Neural progenitor cell (in vitro differentiated cells): ENCODE measurements around the gene CTNNAL1. TPM values are rescaled to one million over a fixed set of nuclear protein-coding genes. Genes with fewer than 3 reads are reported as not detected.
"Not testable (repeated sequence)": the region's sequence is repeated elsewhere in the genome, so short reads cannot be mapped to it uniquely, and the experiment has no call there.

Experiments used
- DNase-seq: peaks from one replicate; pipeline ENCODE4 v3.0.0-alpha.2; 2016; ENCODE audit warnings: low spot score
- H2AFZ ChIP-seq: fragments of 200-600 bp; sonication (generic); replicated peaks from 2 replicates; pipeline ENCODE4 v1.6.1; 2016; ENCODE audit warnings: antibody characterized with exemption
- H3F3A ChIP-seq: fragments of 200-600 bp; sonication (generic); 2 replicates; pipeline ENCODE4 v1.6.1; 2016; ENCODE audit warnings: antibody characterized with exemption, low read depth
- H3K27ac ChIP-seq: fragments of 200-600 bp; sonication (generic); 2 replicates; pipeline ENCODE4 v1.5.1; 2016; ENCODE audit warnings: mild to moderate bottlenecking
- H3K27me3 ChIP-seq: fragments of 200-600 bp; sonication (generic); 2 replicates; pipeline ENCODE4 v1.6.1; 2016; ENCODE audit warnings: mild to moderate bottlenecking, moderate library complexity
- H3K36me3 ChIP-seq: fragments of 200-600 bp; sonication (generic); 2 replicates; pipeline ENCODE4 v1.5.1; 2016
- H3K4me1 ChIP-seq: fragments of 200-600 bp; sonication (generic); 2 replicates; pipeline ENCODE4 v1.6.1; 2016; ENCODE audit warnings: mixed run types
- H3K4me2 ChIP-seq: fragments of 200-600 bp; sonication (generic); 2 replicates; pipeline ENCODE4 v1.6.1; 2016
- H3K4me3 ChIP-seq: fragments of 200-600 bp; sonication (generic); 2 replicates; pipeline ENCODE4 v1.5.1; 2016
- H3K79me2 ChIP-seq: fragments of 200-600 bp; sonication (generic); 2 replicates; pipeline ENCODE4 v1.6.1; 2016; ENCODE audit warnings: low read depth
- H3K9ac ChIP-seq: fragments of 200-600 bp; sonication (generic); 2 replicates; pipeline ENCODE4 v1.6.1; 2016
- H3K9me3 ChIP-seq: fragments of 200-600 bp; sonication (generic); 2 replicates; pipeline ENCODE4 v1.5.1; 2016; ENCODE audit warnings: low read depth
- H4K20me1 ChIP-seq: fragments of 200-600 bp; sonication (generic); 2 replicates; pipeline ENCODE4 v1.6.1; 2016; ENCODE audit warnings: low read depth
- H3K27ac Mint-ChIP-seq: 3 replicates; pipeline ENCODE4 v1.8.0; 2021; ENCODE audit warnings: mixed read lengths
- H3K27me3 Mint-ChIP-seq: 2 replicates; pipeline ENCODE4 v1.8.0; 2022; ENCODE audit warnings: low read depth, mild to moderate bottlenecking, inconsistent platforms, moderate library complexity, mixed read lengths; ENCODE audit not compliant: insufficient read depth
- H3K36me3 Mint-ChIP-seq: 3 replicates; pipeline ENCODE4 v1.8.0; 2021; ENCODE audit warnings: mixed read lengths
- H3K4me1 Mint-ChIP-seq: 3 replicates; pipeline ENCODE4 v1.8.0; 2021; ENCODE audit warnings: mixed read lengths
- H3K4me3 Mint-ChIP-seq: 3 replicates; pipeline ENCODE4 v1.8.0; 2021; ENCODE audit warnings: mild to moderate bottlenecking, moderate library complexity, mixed read lengths
- H3K9me3 Mint-ChIP-seq: 3 replicates; pipeline ENCODE4 v1.8.0; 2020; ENCODE audit warnings: mixed read lengths
- EZH2 ChIP-seq: fragments of 200-600 bp; sonication (generic); IDR thresholded peaks from 2 replicates; pipeline ENCODE4 v1.6.1; 2017; ENCODE audit warnings: antibody characterized with exemption, mild to moderate bottlenecking, moderate library complexity
- EZH2phosphoT487 ChIP-seq: fragments of 200-600 bp; sonication (generic); IDR thresholded peaks from 2 replicates; pipeline ENCODE4 v1.6.1; 2017; ENCODE audit warnings: antibody characterized with exemption
- total RNA-seq: library from RNA; depleted of rRNA; stranded (reverse); fragments of >200 nt; gene quantifications from 2 replicates; pipeline ENCODE4 v1.2.3, GENCODE V29; 2015; ENCODE audit warnings: low replicate concordance
- TF ChIP-seq, protein P1 (sequence below): fragments of 200-600 bp; sonication (generic); IDR thresholded peaks from 2 replicates; pipeline ENCODE4 v1.5.1; 2017; ENCODE audit warnings: antibody characterized with exemption, mild to moderate bottlenecking

Gene CTNNAL1
- total RNA-seq, 1 donor from 2014 or later, result 156 TPM

DNA sequence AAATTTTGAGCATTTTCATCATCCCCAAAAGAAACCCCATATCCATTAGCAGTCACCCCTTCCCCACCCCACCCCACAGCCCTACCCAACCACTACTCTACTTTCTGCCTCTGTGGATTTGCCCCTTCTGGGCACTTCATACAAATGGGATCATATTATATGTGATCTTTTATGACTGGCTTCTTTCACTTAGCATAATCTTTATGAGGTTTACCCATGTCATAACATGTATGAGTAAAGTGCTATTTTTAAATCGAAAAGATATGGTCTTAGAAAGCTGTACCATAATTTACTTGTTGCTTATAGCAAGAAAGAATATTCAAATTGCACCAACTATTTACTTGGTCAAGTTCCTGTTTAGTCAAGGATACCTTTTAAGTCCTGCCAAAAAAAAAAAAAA, 92.1 kb downstream of the CTNNAL1 start:
- no peaks in the 10 kb centered on the region for H3K9me3 Mint-ChIP-seq
- no peaks in the 10 kb centered on the region for H3K36me3 ChIP-seq

DNA sequence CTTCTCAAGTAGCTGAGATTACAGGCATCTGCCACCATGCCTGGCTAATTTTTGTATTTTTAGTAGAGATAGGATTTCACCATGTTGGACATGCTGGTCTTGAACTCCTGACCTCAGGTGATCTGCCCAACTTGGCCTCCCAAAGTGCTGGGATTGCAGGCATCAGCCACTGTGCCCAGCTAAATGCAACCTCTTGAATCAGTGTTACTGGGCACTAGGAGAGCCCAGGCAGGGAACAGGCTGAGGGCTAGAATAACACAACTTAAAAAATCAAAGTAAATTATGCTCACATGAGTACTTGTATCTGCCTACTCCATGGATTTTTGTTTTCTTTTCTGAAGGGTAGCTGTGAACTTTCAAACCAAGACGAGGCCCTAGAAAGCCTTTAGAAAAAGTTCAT, 92.9 kb downstream of the CTNNAL1 start:
- H3K36me3 Mint-ChIP-seq, result peaks cover 15% of the 10 kb centered on the region
- H3K27me3 Mint-ChIP-seq, H3K4me1 ChIP-seq, H3K9me3 Mint-ChIP-seq, H4K20me1 ChIP-seq, H3K27ac ChIP-seq, H3K4me2 ChIP-seq, H3K9ac ChIP-seq, H3K36me3 ChIP-seq, H3K27me3 ChIP-seq, H3K9me3 ChIP-seq, H3K79me2 ChIP-seq, H3K27ac Mint-ChIP-seq, DNase-seq, H3K4me3 Mint-ChIP-seq, H3F3A ChIP-seq, H2AFZ ChIP-seq, H3K4me3 ChIP-seq, H3K4me1 Mint-ChIP-seq: not testable (repeated sequence)

More for the DNA sequence above, 92.1 kb downstream of the CTNNAL1 start:
- DNase-seq, result no peak
- Histone ChIP-seq H3F3A (no peaks in the 10 kb centered on the region), H4K20me1 (no peaks in the 10 kb centered on the region), H3K4me2 (no peak overlapping the region), H2AFZ (no peak overlapping the region), H3K4me1 (no peaks in the 10 kb centered on the region), H3K27me3 (no peaks in the 10 kb centered on the region), H3K9ac (no peak overlapping the region), H3K9me3 (no peaks in the 10 kb centered on the region), H3K79me2 (no peaks in the 10 kb centered on the region), H3K27ac (no peak overlapping the region), H3K4me3 (no peak overlapping the region)
- no peaks in the 10 kb centered on the region for H3K27me3 Mint-ChIP-seq
- no peak for TF ChIP-seq EZH2
- TF ChIP-seq, protein P1, sequence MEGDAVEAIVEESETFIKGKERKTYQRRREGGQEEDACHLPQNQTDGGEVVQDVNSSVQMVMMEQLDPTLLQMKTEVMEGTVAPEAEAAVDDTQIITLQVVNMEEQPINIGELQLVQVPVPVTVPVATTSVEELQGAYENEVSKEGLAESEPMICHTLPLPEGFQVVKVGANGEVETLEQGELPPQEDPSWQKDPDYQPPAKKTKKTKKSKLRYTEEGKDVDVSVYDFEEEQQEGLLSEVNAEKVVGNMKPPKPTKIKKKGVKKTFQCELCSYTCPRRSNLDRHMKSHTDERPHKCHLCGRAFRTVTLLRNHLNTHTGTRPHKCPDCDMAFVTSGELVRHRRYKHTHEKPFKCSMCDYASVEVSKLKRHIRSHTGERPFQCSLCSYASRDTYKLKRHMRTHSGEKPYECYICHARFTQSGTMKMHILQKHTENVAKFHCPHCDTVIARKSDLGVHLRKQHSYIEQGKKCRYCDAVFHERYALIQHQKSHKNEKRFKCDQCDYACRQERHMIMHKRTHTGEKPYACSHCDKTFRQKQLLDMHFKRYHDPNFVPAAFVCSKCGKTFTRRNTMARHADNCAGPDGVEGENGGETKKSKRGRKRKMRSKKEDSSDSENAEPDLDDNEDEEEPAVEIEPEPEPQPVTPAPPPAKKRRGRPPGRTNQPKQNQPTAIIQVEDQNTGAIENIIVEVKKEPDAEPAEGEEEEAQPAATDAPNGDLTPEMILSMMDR, result no peak
- TF ChIP-seq EZH2phosphoT487, result no peak
- no peaks in the 10 kb centered on the region for H3K4me1 Mint-ChIP-seq
- H3K27ac Mint-ChIP-seq, result no peak overlapping the region
- H3K36me3 Mint-ChIP-seq, result peaks cover 12% of the 10 kb centered on the region
- H3K4me3 Mint-ChIP-seq, result no peak overlapping the region

DNA sequence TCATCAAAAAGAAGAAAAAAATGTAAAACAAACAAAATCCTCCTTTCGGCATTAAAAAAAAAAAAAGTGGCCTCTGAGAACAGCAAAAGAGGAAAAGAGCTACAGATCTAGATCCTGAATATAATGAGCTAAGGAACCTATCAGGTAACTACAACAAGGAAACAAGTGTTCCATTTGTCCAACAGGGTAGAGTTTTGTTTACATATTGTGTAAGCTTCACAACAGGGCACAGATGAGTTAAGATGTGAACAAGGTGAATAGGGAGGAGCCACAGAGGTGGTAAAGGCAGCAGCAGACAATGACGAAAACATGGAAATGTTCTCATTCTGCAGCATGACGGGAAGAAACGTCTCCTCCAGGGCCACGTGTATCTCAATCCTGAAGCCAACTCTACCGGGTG, 93.8 kb downstream of the CTNNAL1 start:
- Histone ChIP-seq H3K36me3 (peaks cover 6% of the 10 kb centered on the region), H3F3A (no peaks in the 10 kb centered on the region), H3K9me3 (no peaks in the 10 kb centered on the region), H4K20me1 (no peaks in the 10 kb centered on the region), H2AFZ (no peak overlapping the region), H3K9ac (no peak overlapping the region), H3K79me2 (no peaks in the 10 kb centered on the region), H3K4me3 (no peak overlapping the region), H3K4me2 (no peak overlapping the region), H3K27me3 (no peaks in the 10 kb centered on the region), H3K4me1 (no peaks in the 10 kb centered on the region), H3K27ac (no peak overlapping the region)
- Mint-ChIP-seq H3K27ac (no peak overlapping the region), H3K36me3 (peaks cover 16% of the 10 kb centered on the region), H3K27me3 (no peaks in the 10 kb centered on the region), H3K4me1 (no peaks in the 10 kb centered on the region), H3K9me3 (no peaks in the 10 kb centered on the region), H3K4me3 (no peak overlapping the region)
- TF ChIP-seq, protein P1, result no peak
- TF ChIP-seq EZH2phosphoT487 (no peak), EZH2 (no peak)
- no peak for DNase-seq

DNA sequence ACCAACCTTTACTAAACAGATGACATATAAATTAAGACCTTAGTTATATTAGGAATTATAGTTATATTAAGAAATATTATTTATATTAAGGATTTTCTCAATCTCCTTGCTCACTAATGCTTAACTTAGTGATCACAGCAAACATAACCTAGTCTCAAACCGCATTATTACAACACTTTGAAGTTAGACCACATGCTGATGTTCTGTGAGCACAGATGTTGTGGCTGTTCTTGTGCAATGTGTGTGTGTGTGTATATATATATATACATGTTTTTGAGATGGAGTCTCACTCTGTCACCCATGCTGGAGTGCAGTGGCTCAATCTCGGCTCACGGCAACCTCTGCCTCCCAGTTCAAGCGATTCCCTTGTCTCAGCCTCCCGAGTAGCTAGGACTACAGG, 99.9 kb downstream of the CTNNAL1 start:
- H3K4me1 Mint-ChIP-seq, result no peaks in the 10 kb centered on the region
- Histone ChIP-seq H3K27me3 (no peaks in the 10 kb centered on the region), H3K9me3 (no peaks in the 10 kb centered on the region), H3K4me2 (no peak overlapping the region), H3K27ac (no peak overlapping the region), H3K4me3 (no peak overlapping the region), H4K20me1 (no peaks in the 10 kb centered on the region), H3K4me1 (no peaks in the 10 kb centered on the region), H3K79me2 (no peaks in the 10 kb centered on the region), H3K36me3 (peaks cover 11% of the 10 kb centered on the region), H2AFZ (no peak overlapping the region), H3K9ac (no peak overlapping the region), H3F3A (no peaks in the 10 kb centered on the region)
- H3K27me3 Mint-ChIP-seq, result peaks cover 2% of the 10 kb centered on the region
- peaks cover 32% of the 10 kb centered on the region for H3K36me3 Mint-ChIP-seq
- H3K4me3 Mint-ChIP-seq, result no peak overlapping the region
- no peak for DNase-seq
- no peaks in the 10 kb centered on the region for H3K9me3 Mint-ChIP-seq
- H3K27ac Mint-ChIP-seq, result no peak overlapping the region
- TF ChIP-seq EZH2phosphoT487, result no peak
- TF ChIP-seq, protein P1, result no peak
- no peak for TF ChIP-seq EZH2
